HUDEP-2 (cell line): Measurements from ENCODE around the gene C16orf54.
"Not testable (repeated sequence)": the region's sequence is repeated elsewhere in the genome, so short reads cannot be mapped to it uniquely, and the experiment has no call there.

Experiments
- DNase-seq, 76 experiments: peaks; one replicate each; lab custom pipeline; 2025; ENCODE audit not compliant: unreplicated experiment in 76 of 76; lab: John Stamatoyannopoulos, UW

The C16orf54 gene

GRCh38 chr16:29770250-29770929 is 24.6 kb upstream of the C16orf54 start:
- no peak for DNase-seq

- no peak for DNase-seq
Observed at GRCh38 chr16:29769507-29769906, 23.7 kb upstream of the C16orf54 start.

- DNase-seq: no peak
Observed at GRCh38 chr16:29767062-29767461, 21.3 kb upstream of the C16orf54 start.

- DNase-seq: no peak
Observed at GRCh38 chr16:29766571-29766970, 20.8 kb upstream of the C16orf54 start.

- no peak for DNase-seq
Observed at GRCh38 chr16:29765167-29766032, 19.6 kb upstream of the C16orf54 start.

- DNase-seq: no peak
Observed at GRCh38 chr16:29763326-29763725, 17.5 kb upstream of the C16orf54 start.

- no peak for DNase-seq
Observed at GRCh38 chr16:29761882-29762281, 16.1 kb upstream of the C16orf54 start.

GRCh38 chr16:29761280-29761651 is 15.5 kb upstream of the C16orf54 start:
- not testable (repeated sequence) for DNase-seq

DNA sequence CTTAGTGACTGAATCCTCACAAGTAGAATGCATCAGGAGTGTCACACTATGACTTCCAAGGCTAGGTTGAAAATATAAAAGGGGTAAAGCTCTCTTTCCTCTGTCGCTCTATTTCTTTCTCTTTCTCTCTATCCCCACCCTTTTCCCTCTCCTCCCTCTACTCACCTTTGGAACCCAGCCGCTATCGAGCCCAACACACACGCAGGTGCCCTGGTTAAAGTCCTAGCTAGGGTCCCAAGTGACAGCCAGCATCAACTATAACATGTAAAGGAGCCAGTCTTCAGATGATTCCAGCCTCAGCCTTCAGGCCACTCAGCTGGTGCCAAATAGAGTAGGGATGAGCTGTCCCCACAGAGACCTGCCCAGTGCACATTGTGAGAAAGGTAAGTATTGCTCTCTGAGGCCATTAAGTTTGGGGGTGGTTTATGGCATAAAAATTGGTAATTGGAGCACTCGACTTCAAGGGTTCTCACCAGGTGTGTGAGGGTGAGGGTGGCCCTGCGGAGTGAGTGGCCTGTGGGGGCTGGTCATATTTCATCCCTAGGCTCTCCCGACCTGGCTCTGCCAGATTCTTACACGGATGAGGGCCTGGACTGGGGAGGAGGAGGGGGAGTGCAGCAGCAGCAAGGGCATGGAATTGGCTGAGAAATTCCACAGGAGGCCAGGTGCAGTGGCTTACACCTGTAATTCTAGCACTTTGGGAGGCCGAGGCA is 14.9 kb upstream of the C16orf54 start:
- no peak for DNase-seq

DNA sequence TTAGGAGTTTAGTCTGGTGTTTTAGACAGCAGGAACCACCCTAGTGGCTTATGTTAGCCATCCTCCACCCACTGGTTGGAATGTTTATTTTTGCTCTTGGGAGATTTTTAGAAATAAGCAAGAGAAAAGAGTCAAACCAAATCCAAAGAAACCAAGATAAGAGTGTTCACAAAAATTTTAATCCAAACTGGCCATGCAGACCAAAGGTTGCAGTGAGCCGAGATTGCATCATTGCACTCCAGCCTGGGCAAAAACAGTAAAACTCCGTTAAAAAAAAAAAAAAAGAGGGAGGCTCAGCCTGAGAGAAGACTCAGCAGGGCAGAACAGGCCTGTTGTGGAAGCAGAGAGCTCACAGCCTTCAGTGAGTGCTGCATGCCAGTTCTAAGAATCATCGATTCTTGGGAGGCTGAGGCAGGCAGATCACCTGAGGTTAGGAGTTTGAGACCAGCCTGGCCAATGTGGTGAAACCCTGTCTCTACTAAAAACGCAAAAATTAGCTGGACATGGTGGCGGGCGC is 12.2 kb upstream of the C16orf54 start:
- DNase-seq: no peak

DNA sequence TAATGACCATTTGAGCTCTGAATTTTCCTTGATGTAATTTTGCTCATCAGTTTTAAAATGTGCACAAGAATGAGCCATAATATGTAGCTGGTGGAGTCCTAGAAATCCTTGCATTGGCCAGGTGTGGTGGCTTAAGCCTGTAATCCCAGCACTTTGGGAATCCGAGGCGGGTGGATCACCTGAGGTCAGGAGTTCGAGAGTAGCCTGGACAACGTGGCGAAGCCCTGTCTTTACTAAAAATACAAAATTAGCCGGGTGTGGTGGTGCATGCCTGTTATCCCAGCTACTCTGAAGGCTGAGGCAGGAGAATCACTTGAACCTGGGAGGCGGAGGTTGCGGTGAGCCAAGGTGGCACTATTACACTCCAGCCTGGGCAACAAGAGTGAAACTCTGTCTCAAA is 11.3 kb upstream of the C16orf54 start:
- not testable (repeated sequence) for DNase-seq

GRCh38 chr16:29756654-29757053 is 10.9 kb upstream of the C16orf54 start:
- DNase-seq: no peak

DNA sequence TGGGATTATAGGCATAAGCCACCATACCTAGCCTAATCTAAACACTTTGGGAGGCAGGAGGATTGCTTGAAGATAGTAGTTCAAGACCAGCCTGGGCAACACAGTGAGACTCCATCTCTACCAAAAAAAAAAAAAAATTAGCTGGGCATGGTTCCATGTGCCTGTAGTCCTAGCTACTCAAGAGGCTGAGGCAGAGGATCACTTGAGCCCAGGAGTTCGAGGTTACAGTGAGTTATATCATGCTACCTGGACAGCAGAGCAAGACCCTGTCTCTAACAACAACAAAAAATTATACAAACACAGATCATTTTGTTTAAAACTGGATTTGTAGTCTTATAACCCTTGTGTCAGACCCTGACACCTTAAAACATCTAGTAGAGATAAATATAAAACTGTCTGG is 7.7 kb upstream of the C16orf54 start:
- DNase-seq: no peak

DNA sequence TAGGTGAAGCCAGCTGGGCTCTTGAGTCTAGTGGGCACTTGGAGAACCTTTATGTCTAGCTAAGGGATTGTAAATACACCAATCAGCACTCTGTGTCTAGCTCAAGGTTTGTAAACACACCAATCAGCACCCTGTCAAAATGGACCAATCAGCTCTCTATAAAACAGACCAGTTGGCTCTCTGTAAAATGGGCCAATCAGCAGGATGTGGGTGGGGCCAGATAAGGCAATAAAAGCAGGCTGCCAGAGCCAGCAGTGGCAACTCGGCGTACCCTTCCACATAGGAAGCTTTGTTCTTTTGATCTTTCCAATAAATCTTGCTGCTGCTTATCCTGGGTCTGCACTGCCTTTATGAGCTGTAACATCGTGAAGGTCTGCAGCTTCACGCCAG is 3.0 kb upstream of the C16orf54 start:
- not testable (repeated sequence) for DNase-seq

GRCh38 chr16:29747947-29748759 is 2.4 kb upstream of the C16orf54 start:
- no peak for DNase-seq

- not testable (repeated sequence) for DNase-seq
Observed at GRCh38 chr16:29746518-29746917, 728 bp upstream of the C16orf54 start.

GRCh38 chr16:29745121-29745852 is 503 bp downstream of the C16orf54 start:
- DNase-seq: no peak

DNA sequence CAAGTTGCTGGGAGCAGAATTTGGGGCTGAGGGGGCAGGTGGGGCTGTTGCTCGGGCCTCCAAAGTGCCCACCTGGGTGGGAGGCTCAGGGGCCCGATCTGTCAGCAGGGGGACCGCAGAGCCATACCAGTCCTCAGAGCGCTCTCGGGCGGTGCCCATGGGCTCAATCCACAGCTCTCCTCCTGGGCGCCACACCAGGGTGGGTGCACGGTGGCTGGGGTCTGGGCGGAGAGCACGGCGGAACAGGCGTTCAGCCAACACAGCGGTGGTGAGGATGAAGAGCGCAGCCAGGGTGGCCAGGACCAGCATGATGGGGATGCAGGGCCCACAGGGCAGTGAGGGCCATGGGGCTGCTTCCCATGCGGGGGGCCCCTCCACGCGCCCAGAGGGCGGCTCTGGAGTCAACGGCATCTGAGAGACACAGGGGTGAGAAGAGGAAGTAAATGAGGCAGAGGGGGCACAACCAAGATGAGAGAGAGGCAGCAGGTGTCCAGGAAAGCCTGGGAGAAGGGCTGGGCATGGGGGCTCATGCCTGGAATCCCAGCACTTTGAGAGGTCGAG is 1.2 kb downstream of the C16orf54 start:
- no peak for DNase-seq

GRCh38 chr16:29743827-29744531 is 1.8 kb downstream of the C16orf54 start:
- no peak for DNase-seq
